Measurements from ENCODE around the gene EPSTI1.
"Not testable (repeated sequence)": the region's sequence is repeated elsewhere in the genome, so short reads cannot be mapped to it uniquely, and the experiment has no call there.

Gene EPSTI1

GRCh38 chr13:42894765-42895243, 97.2 kb downstream of the EPSTI1 start:
- no peak for DNase-seq (ENCODE audit: low spot score)

- DNase-seq (ENCODE audit: low spot score) = no peak
Observed at GRCh38 chr13:42893214-42893671, 98.8 kb downstream of the EPSTI1 start.

GRCh38 chr13:42892760-42893159, 99.3 kb downstream of the EPSTI1 start:
- no peak for DNase-seq (ENCODE audit: low spot score)

GRCh38 chr13:42891591-42891990, 100.5 kb downstream of the EPSTI1 start:
- no peak for DNase-seq (ENCODE audit: low spot score)

GRCh38 chr13:42885325-42885724, 106.7 kb downstream of the EPSTI1 start:
- DNase-seq (ENCODE audit: low spot score) = no peak

- DNase-seq (ENCODE audit: low spot score) = peak; percentile 9
Observed at GRCh38 chr13:42883771-42884467, 108.1 kb downstream of the EPSTI1 start.

- no peak for DNase-seq (ENCODE audit: low spot score)
Observed at GRCh38 chr13:42883142-42883541, 108.9 kb downstream of the EPSTI1 start.

- no peak for DNase-seq (ENCODE audit: low spot score)
Observed at GRCh38 chr13:42880056-42880605, 111.9 kb downstream of the EPSTI1 start.

- no peak for DNase-seq (ENCODE audit: low spot score)
Observed at GRCh38 chr13:42878721-42879120, 113.3 kb downstream of the EPSTI1 start.

- no peak for DNase-seq (ENCODE audit: low spot score)
Observed at GRCh38 chr13:42876887-42877545, 115.0 kb downstream of the EPSTI1 start.

- peak; percentile 14 for DNase-seq (ENCODE audit: low spot score)
Observed at GRCh38 chr13:42876270-42876714, 115.7 kb downstream of the EPSTI1 start.

- DNase-seq (ENCODE audit: low spot score) = peak; percentile 28
Observed at GRCh38 chr13:42875475-42876269, 116.4 kb downstream of the EPSTI1 start.

GRCh38 chr13:42874221-42874620, 117.8 kb downstream of the EPSTI1 start:
- DNase-seq (ENCODE audit: low spot score) = no peak

- DNase-seq (ENCODE audit: low spot score) = no peak
Observed at GRCh38 chr13:42873081-42873480, 119.0 kb downstream of the EPSTI1 start.

GRCh38 chr13:42867232-42867631, 124.8 kb downstream of the EPSTI1 start:
- DNase-seq (ENCODE audit: low spot score) = no peak

- DNase-seq (ENCODE audit: low spot score) = no peak
Observed at GRCh38 chr13:42865768-42866102, 126.3 kb downstream of the EPSTI1 start.

GRCh38 chr13:42864952-42865767, 126.9 kb downstream of the EPSTI1 start:
- DNase-seq (ENCODE audit: low spot score) = no peak

- DNase-seq (ENCODE audit: low spot score) = not testable (repeated sequence)
Observed at GRCh38 chr13:42862370-42862769, 129.7 kb downstream of the EPSTI1 start.

- DNase-seq (ENCODE audit: low spot score) = no peak
Observed at GRCh38 chr13:42860485-42860884, 131.6 kb downstream of the EPSTI1 start.

GRCh38 chr13:42859760-42860159, 132.3 kb downstream of the EPSTI1 start:
- no peak for DNase-seq (ENCODE audit: low spot score)

- DNase-seq (ENCODE audit: low spot score) = no peak
Observed at GRCh38 chr13:42855410-42855809, 136.6 kb downstream of the EPSTI1 start.

GRCh38 chr13:42852136-42852535, 139.9 kb downstream of the EPSTI1 start:
- no peak for DNase-seq (ENCODE audit: low spot score)

Data from NAMALWA (cell line).